CD4-positive, alpha-beta T cell treated with Interleukin-17A for 1 hour (primary cell): ENCODE data around the gene STUM.
"Not testable (repeated sequence)": the region's sequence is repeated elsewhere in the genome, so short reads cannot be mapped to it uniquely, and the experiment has no call there.

Source experiments
- DNase-seq: peaks from one replicate; pipeline ENCODE4 v3.0.0-alpha.2; 2020

Gene STUM

GRCh38 chr1:226584164-226584563 is 35.6 kb downstream of the STUM start:
- DNase-seq, result no peak

GRCh38 chr1:226586116-226586515 is 37.6 kb downstream of the STUM start:
- no peak for DNase-seq

GRCh38 chr1:226586650-226587422 is 38.3 kb downstream of the STUM start:
- DNase-seq, result no peak

- no peak for DNase-seq
Measured at GRCh38 chr1:226588484-226588883, 39.9 kb downstream of the STUM start.

DNA sequence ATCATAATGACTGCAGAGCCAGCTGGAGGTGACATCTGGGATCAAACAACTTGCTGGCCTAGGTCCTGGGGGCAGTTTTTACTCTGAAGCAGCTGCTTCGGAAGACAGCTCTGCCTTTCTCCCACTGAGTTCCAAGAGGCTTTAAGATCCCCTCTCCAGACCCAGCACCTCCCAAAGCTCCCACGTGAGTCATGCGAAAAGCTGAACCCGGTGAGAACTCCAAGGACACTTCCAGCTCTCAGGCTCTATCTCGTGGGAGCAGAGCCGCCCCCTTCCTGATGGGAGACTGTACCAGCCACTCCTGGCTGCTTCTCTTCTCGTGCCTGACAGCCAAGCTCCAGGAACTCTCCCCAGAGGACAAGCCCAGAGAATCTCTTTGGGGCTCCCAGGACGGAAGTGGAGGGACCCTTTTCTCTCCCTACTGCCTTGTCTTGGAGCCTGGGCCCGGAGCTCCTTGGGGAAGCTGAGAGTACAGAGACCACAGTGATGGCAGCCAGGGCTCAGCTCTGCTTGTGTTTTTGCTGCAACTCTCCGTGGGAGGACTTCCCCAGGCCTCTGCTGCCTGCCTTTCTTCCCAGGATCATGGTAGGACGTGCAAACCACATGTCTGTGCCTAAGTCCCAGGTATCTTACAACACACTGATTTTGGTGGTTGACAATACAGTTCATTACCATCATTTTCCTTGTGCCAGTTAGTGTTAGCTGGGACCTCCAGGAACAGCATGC is 40.6 kb downstream of the STUM start:
- DNase-seq, result no peak

DNA sequence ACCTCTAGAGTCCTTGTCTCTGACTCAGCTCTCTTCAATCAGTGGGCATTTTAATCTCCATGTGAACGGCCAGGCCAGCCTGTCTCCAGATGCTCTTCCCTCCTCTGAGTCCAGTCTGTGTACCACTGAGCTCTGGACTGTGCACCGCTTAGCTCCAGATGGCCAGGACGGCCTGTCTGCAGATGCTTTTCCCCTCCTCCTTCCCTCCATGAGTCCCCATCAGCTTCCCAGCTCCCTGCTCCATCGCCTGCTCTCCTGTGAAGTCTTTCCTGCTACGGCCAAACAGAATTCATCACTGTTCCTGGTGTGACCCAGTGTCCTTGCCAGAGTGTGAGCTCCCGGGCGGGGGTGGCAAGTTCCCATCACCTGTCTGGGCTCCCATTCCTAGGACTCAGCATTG is 42.0 kb downstream of the STUM start:
- no peak for DNase-seq

GRCh38 chr1:226593541-226593940 is 45.0 kb downstream of the STUM start:
- DNase-seq, result no peak

DNA sequence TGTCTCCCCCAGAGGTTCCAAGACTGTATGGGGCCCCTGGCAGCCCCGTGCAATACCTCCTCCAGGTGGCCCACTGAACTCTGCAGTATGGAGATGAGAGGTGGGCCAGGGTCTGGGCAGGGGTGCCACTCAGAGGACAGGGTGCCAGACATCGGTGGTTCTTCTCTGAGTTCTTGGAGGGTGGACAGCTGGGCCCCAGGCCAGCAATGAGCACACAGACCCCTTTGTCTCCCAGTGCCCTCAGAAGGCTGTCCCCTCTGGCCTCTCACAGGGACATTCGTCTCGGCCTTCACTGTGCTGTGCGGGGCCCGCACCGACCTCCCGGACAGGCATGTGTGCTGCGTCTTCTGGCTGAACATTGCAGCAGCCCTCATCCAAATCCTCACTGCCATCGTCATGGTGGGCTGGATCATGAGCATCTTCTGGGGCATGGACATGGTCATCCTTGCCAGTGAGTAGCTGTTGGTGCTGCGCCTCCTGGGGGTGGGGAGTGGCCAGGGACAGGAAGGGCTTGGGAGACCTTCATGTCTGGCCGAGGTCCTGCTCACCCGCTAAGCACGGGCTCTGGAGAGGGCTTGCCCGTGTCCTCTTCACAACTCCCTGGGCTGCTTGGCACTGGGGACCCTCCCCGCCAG is 48.1 kb downstream of the STUM start:
- no peak for DNase-seq

DNA sequence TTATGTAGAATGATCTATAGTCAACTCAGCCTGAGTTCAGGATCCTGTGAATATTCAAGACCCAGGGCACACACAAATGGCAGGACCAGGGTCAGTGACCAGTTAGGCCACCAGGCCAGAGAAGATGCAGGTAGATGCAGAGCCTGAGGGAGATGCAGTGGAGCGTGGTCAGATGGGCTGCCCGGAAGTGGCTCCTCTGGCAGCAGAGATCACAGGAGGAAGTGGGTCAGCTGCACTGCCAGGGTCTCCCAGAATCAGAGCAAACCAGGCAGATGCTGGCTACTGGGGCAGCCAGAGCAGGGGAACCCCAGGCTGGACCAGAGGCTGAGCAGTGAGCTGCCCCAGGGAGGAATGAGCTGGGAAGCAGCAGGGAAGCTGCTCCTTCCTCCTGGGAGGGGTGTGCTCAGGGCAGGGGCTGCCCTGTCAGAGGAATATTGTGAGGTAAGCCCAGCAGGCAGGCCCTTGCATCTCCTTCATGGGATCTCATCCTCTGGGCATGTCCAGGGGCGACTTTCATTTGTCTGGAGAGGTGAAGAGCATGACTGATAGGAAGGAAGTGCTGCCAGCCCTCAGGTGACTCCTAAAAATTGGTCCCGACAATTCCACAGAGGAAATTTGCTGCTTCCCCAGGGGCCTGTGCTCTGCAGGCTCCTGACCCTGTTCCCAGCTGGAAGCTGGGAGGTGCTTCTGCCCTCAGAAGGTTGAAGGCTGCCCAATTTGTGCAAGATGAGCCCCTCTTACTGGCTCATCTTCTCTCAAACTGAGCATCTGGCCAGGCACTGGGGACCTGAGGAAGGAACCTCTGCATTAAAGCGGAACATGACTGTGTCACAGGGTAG is 49.3 kb downstream of the STUM start:
- DNase-seq, result no peak

GRCh38 chr1:226598455-226598849 is 49.9 kb downstream of the STUM start:
- DNase-seq, result no peak

DNA sequence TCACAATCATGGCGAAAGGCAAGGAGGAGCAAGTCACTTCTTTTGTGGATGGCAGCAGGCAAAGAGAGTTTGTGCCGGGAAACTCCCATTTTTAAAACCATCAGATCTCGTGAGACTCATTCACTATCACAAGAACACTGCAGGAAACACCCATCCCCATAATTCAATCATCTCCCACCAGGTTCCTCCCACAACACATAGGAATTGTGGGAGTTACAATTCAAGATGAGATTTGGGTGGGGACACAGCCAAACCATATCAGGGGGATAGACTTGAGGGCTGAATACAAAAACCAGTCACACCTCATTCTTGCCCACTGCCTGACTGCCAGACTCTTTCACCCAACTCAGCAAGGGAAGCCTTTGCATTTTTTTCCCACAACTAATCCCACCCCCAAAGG is 50.4 kb downstream of the STUM start:
- not testable (repeated sequence) for DNase-seq

GRCh38 chr1:226599636-226600238 is 51.2 kb downstream of the STUM start:
- no peak for DNase-seq

DNA sequence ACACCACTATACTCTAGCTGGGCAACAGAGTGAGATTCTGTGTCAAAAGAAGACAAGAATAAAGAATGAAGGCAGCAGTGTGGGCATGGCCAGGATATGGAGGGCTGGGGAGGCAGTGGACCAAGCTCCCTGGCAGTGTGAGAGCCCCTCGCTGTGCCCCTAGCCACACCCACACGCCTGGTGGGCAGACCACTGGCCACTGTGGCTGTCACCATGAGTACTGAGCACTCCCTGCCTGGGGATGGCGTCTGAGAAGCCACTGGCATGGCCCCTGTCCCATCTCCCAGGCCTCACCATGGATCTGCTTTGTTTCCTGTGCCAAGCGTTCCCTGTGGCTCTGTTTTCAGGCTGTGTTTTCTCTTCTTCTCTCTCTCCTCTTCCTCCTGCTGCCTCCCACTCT is 51.7 kb downstream of the STUM start:
- no peak for DNase-seq

DNA sequence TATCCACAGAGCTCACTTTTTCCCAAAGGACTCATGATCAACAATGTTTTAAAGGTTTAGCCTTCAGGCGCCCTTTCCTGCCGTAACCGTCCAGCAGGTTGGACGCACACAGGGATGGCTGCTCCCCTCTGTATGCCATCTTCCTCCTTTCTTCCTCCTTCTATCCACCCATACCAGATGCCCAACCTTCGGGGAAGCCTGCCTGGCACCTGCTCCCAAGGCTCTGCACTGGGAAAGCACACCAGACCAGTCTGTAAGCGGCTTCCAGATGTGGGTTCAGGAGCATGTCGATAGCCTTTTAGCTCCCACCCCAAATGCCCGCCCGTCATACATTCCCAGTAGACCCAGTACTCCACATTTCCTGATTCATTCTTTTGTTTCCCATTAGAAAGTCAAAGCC is 52.9 kb downstream of the STUM start:
- DNase-seq, result no peak

DNA sequence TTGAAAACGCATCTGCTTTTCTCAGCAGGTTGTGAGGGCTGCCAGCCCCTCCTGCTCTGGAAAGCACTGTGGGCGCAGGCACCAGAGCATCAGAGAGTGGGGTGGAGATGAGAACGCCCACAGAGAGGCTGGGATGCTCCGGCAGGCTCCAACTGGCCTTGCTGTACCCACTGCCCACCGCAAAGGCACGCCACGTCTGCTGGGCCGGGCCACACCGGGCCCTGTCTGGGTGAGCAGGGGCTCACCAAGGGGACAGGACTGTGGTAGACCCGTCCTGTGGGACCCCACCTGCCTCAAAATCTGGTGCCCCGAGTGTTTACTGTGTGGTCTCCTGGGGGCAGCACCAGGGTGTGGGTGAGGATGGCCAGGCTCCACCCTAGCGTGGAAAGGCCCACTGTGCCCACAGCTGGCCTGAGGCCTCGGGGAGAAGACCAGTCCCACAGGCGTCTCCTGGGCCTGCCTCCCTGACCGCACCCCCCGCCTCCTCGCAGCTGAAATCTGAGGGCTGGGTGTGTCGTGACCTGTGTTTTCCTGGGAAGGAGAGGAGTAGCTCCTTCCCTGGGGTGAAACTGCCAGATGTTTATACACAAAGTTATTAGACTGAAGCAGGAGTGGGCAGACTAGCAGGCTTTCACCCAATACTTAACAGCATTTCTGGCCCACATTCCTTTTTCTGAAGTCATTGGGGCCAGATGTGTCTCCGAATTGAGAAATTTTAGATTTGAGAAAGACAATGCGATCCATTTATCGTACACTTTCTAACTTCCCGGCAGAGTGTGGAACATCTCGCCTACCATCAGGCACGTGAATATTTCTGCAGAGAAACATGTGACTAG is 53.8 kb downstream of the STUM start:
- no peak for DNase-seq

DNA sequence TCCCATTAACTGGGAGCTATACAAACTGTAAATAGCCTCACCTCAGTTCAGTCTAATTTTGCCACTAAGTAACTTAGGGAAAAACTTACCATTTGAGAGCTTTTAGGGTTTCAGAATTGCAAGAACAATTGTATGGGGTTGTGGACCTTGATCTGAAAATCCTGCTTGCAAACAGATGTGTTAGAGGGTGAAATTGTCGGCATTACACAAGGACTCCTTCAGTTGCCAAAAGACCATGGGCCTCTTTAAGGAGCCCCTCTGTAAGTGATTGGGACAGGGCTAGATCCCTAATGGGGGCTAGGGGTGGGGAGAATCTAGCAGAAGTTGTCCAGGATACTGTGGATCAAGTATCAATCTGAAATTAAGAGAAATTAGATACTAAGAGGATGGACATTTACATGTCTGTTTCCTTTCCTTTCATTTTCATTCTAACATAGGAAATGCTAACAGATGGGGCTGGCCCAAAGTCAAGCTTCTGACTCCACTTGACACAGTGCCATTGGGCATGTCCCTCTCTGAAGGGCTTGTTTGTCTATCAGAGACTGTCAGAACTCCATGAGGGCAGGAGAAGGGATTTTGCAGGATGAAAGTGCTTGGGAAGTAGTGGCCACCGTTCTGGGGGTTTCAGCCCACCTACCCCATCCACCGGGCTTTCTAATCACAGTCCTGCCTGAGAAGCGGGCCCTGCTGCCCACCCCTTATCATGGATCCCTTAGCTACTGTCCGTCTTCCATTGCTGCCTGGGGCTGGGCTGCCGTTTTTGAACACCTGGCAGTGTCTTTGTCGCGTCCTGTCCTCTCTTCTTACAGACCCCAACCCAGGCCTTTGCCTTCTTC is 54.7 kb downstream of the STUM start:
- no peak for DNase-seq

DNA sequence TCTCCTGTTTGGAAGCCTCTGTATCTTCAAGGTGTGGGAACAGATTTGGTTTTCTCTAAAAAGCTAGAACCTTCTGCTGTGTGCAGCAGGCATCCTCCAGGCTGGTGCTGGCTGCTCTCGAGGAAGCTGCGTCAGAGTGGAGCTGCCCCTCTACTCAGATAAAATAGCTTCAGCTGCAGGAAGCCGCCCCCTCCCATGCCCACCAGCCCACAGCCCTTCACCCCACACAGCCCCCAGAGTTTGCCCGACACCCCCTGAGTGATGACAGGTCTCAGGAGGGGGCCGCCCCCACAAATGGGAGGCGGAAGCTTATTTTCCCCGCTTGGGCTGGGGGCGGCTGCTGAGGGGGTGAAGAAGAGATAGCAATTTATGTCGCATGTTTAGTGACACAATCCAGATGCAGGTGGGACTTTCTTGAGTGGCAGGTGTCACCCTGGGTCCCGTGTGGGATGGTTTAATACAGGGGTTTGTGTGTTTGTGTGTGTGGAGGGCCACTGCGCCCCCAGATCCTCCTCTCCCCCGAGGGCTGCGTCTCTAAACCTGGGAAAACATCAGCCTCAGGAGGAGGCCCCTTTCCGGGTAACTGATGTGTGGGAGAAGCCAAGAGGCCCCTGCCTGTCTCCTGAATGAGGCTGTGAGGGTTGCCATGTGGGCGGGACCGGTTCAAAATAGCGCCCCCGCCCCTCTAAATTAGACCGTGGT is 55.4 kb downstream of the STUM start:
- DNase-seq, result no peak

- no peak for DNase-seq
Measured at GRCh38 chr1:226604560-226605317, 56.2 kb downstream of the STUM start.

GRCh38 chr1:226605318-226605950 is 56.9 kb downstream of the STUM start:
- DNase-seq, result no peak
